AG08395 (cell line): ENCODE data around the gene ZNF630.
"Not testable (repeated sequence)": the region's sequence is repeated elsewhere in the genome, so short reads cannot be mapped to it uniquely, and the experiment has no call there.

Source experiments
- DNase-seq: peaks from one replicate; pipeline ENCODE4 v3.0.0; 2012; ENCODE audit warnings: mixed read lengths, low spot score

Gene ZNF630

GRCh38 chrX:48028091-48028490 lies 43.3 kb downstream of the ZNF630 start:
- DNase-seq = no peak

GRCh38 chrX:48027545-48027944 lies 43.9 kb downstream of the ZNF630 start:
- not testable (repeated sequence) for DNase-seq

GRCh38 chrX:48025561-48025960 lies 45.9 kb downstream of the ZNF630 start:
- peak; percentile 31 for DNase-seq

GRCh38 chrX:48022738-48023137 lies 48.7 kb downstream of the ZNF630 start:
- DNase-seq = no peak

- DNase-seq = no peak
Observed at GRCh38 chrX:48022100-48022499, 49.3 kb downstream of the ZNF630 start.

GRCh38 chrX:48021026-48021900 lies 50.2 kb downstream of the ZNF630 start:
- peak; percentile 61 for DNase-seq

- DNase-seq = not testable (repeated sequence)
Observed at GRCh38 chrX:48020472-48020871, 51.0 kb downstream of the ZNF630 start.

- DNase-seq = not testable (repeated sequence)
Observed at GRCh38 chrX:48019892-48020291, 51.5 kb downstream of the ZNF630 start.

- not testable (repeated sequence) for DNase-seq
Observed at GRCh38 chrX:48016583-48017310, 54.7 kb downstream of the ZNF630 start.

GRCh38 chrX:48009445-48009960 lies 61.9 kb downstream of the ZNF630 start:
- DNase-seq = not testable (repeated sequence)
